IMR-90 (cell line): ENCODE measurements around the gene PRSS50. TPM values are rescaled to one million over a fixed set of nuclear protein-coding genes. Genes with fewer than 3 reads are reported as not detected.

Experiments
- ATAC-seq: fragments of 200-7000 bp; cut with Tn5 transposase; 2 replicates; pipeline ENCODE4 v1.9.1; 2020; ENCODE audit warnings: low read depth, mild to moderate bottlenecking, moderate library complexity
- BruUV-seq: library from RNA; stranded (reverse); fragments of 400-500 nt; replicated peaks from 2 replicates; lab custom pipeline; 2021; lab: Mats Ljungman, UMichigan
- CTCF ChIA-PET: fragments of 300-600 bp; formaldehyde crosslinking; extraction: SDS; loops from one replicate; lab custom pipeline; 2021; ENCODE audit warnings: antibody characterized with exemption; lab: Yijun Ruan, JAX
- POLR2A ChIA-PET: fragments of 300-600 bp; sonication (Branson Sonifier 250); formaldehyde crosslinking; loops from one replicate; lab custom pipeline; 2022; ENCODE audit warnings: antibody characterized with exemption; ENCODE audit not compliant: unreplicated experiment; lab: Charles Lee
- DNase-seq: peaks from one replicate; pipeline ENCODE4 v3.0.0; 2013
- H2AFZ ChIP-seq: replicated peaks from 2 replicates; pipeline ENCODE3; 2013; ENCODE audit warnings: low read length, mild to moderate bottlenecking; ENCODE audit not compliant: poor library complexity
- H2AK5ac ChIP-seq: 2 replicates; pipeline ENCODE4 v1.6.1; 2013; ENCODE audit warnings: low read depth, low read length, inconsistent platforms
- H2AK9ac ChIP-seq: replicated peaks from 2 replicates; pipeline ENCODE3; 2013; ENCODE audit warnings: mild to moderate bottlenecking, low read depth, low read length, moderate library complexity; ENCODE audit not compliant: poor library complexity
- H2BK120ac ChIP-seq: 2 replicates; pipeline ENCODE4 v1.6.1; 2013; ENCODE audit warnings: low read depth, low read length, inconsistent platforms
- H2BK15ac ChIP-seq: 3 replicates; pipeline ENCODE4 v1.6.1; 2013; ENCODE audit warnings: low read depth, low read length, inconsistent platforms
- H2BK20ac ChIP-seq: 2 replicates; pipeline ENCODE4 v1.6.1; 2013; ENCODE audit warnings: low read depth, mild to moderate bottlenecking, inconsistent platforms, low read length, moderate library complexity
- H2BK5ac ChIP-seq: 2 replicates; pipeline ENCODE4 v1.6.1; 2013; ENCODE audit warnings: mild to moderate bottlenecking, low read depth, low read length, inconsistent platforms; ENCODE audit not compliant: poor library complexity, severe bottlenecking
- H3K14ac ChIP-seq: replicated peaks from 2 replicates; pipeline ENCODE4 v1.6.1; 2013; ENCODE audit warnings: low read depth, low read length, inconsistent platforms
- H3K18ac ChIP-seq: 2 replicates; pipeline ENCODE4 v1.6.1; 2013; ENCODE audit warnings: low read depth, low read length, control low read depth
- H3K23ac ChIP-seq: 2 replicates; pipeline ENCODE4 v1.6.1; 2013; ENCODE audit warnings: low read depth, low read length, inconsistent platforms
- H3K27ac ChIP-seq: 2 replicates; pipeline ENCODE4 v1.5.1; 2013; ENCODE audit warnings: mild to moderate bottlenecking, control low read depth, low read length; ENCODE audit not compliant: insufficient read depth
- H3K27me3 ChIP-seq: 2 replicates; pipeline ENCODE4 v1.6.1; 2013; ENCODE audit warnings: low read length; ENCODE audit not compliant: control insufficient read depth, insufficient read depth
- H3K36me3 ChIP-seq: 2 replicates; pipeline ENCODE4 v1.6.1; 2013; ENCODE audit warnings: low read length, mixed read lengths; ENCODE audit not compliant: control insufficient read depth, insufficient read depth
- H3K4ac ChIP-seq: 2 replicates; pipeline ENCODE4 v1.6.1; 2013; ENCODE audit warnings: low read depth, low read length, inconsistent platforms
- H3K4me1 ChIP-seq: 2 replicates; pipeline ENCODE4 v1.6.1; 2013; ENCODE audit warnings: low read length, mixed read lengths; ENCODE audit not compliant: control insufficient read depth, insufficient read depth
- H3K4me2 ChIP-seq: 2 replicates; pipeline ENCODE4 v1.6.1; 2013; ENCODE audit warnings: low read depth, mild to moderate bottlenecking, control low read depth, low read length, moderate library complexity
- H3K4me3 ChIP-seq: 2 replicates; pipeline ENCODE4 v1.5.1; 2013; ENCODE audit warnings: low read depth, mild to moderate bottlenecking, control low read depth, low read length, moderate library complexity; ENCODE audit not compliant: insufficient read depth
- H3K56ac ChIP-seq: 2 replicates; pipeline ENCODE4 v1.6.1; 2013; ENCODE audit warnings: low read length, inconsistent platforms; ENCODE audit not compliant: insufficient read depth; ENCODE audit errors: extremely low read depth
- H3K79me1 ChIP-seq, 2 experiments: 2 replicates each; pipeline ENCODE4 v1.6.1; 2013; ENCODE audit warnings: low read length in 2 of 2, inconsistent platforms in 1 of 2, low read depth in 1 of 2
- H3K9ac ChIP-seq: 2 replicates; pipeline ENCODE4 v1.6.1; 2013; ENCODE audit warnings: low read depth, low read length, control low read depth
- H3K9me1 ChIP-seq: 2 replicates; pipeline ENCODE4 v1.6.1; 2013; ENCODE audit warnings: low read length, inconsistent platforms; ENCODE audit not compliant: insufficient read depth
- H3K9me3 ChIP-seq: 2 replicates; pipeline ENCODE4 v1.6.1; 2013; ENCODE audit warnings: low read length; ENCODE audit not compliant: control insufficient read depth, insufficient read depth
- H4K20me1 ChIP-seq: 2 replicates; pipeline ENCODE4 v1.6.1; 2013; ENCODE audit warnings: low read length, inconsistent platforms; ENCODE audit not compliant: insufficient read depth
- H4K5ac ChIP-seq: 2 replicates; pipeline ENCODE4 v1.6.1; 2013; ENCODE audit warnings: mild to moderate bottlenecking, low read depth, low read length, control low read depth
- H4K8ac ChIP-seq, 2 experiments: 2 replicates each; pipeline ENCODE4 v1.6.1; 2013; ENCODE audit warnings: low read depth in 2 of 2, low read length in 2 of 2, control low read depth in 1 of 2, inconsistent platforms in 1 of 2
- H4K91ac ChIP-seq: 2 replicates; pipeline ENCODE4 v1.6.1; 2013; ENCODE audit warnings: low read depth, low read length, inconsistent platforms; ENCODE audit not compliant: insufficient read depth
- CEBPB ChIP-seq: IDR thresholded peaks from 2 replicates; pipeline ENCODE4 v1.6.1; 2012; ENCODE audit warnings: low read depth, low read length, improper control_type of control experiment
- FOS ChIP-seq: fragments of 150-350 bp; IDR thresholded peaks from 2 replicates; pipeline ENCODE4 v1.6.1; 2016; ENCODE audit warnings: low read depth, low read length
- POLR2A ChIP-seq: IDR thresholded peaks from 2 replicates; pipeline ENCODE4 v1.6.1; 2012; ENCODE audit warnings: mild to moderate bottlenecking, low read depth, low read length
- RAD21 ChIP-seq: IDR thresholded peaks from 2 replicates; pipeline ENCODE4 v1.6.1; 2012; ENCODE audit warnings: low read length, improper control_type of control experiment
- RCOR1 ChIP-seq: IDR thresholded peaks from 2 replicates; pipeline ENCODE4 v1.6.1; 2012; ENCODE audit warnings: mild to moderate bottlenecking, low read length, improper control_type of control experiment; ENCODE audit not compliant: insufficient replicate concordance
- SMC3 ChIP-seq: fragments of 150-350 bp; IDR thresholded peaks from 2 replicates; pipeline ENCODE4 v1.6.1; 2016; ENCODE audit warnings: low read depth, mild to moderate bottlenecking, antibody characterized with exemption, low read length, moderate library complexity
- WGBS, 2 experiments: methylation state at CpG; one replicate each; pipeline versions ENCODE4 v1.1.5 to v1.1.7; 2013; ENCODE audit warnings: missing lambda C conversion rate in 2 of 2; ENCODE audit not compliant: insufficient read length in 1 of 2; ENCODE audit errors: extremely low coverage in 2 of 2; 5-methylcytosine and 5-hydroxymethylcytosine counted together
- dilution Hi-C: fragments of 300-500 bp; cut with HindIII; formaldehyde crosslinking; loops from one replicate; pipeline ENCODE4 v1.14.3; 2018; ENCODE audit warnings: low sequenced_read_pairs; ENCODE audit not compliant: unreplicated experiment
- in situ Hi-C: fragments of 300-500 bp; cut with MboI; formaldehyde crosslinking; loops from 3 replicates; pipeline ENCODE4 v1.14.3; 2019; ENCODE audit warnings: low sequenced_read_pairs, inconsistent platforms, mixed read lengths
- intact Hi-C: fragments of 100-400 bp; cut with micrococcal nuclease; formaldehyde crosslinking; loops from 2 replicates; pipeline ENCODE4 v1.10.0; 2022
- polyA plus RNA-seq, 3 experiments: library from polyadenylated mRNA; depleted of rRNA; stranded (reverse); fragments of >200 nt; gene quantifications; 2 replicates each; pipeline ENCODE4 v1.2.3, GENCODE V29; 2012; ENCODE audit warnings: low replicate concordance in 1 of 3
- total RNA-seq: library from RNA; depleted of rRNA; stranded (reverse); fragments of >200 nt; gene quantifications from 2 replicates; pipeline ENCODE4 v1.2.3, GENCODE V29; 2012
- TF ChIP-seq, protein P1 (sequence below): conservative IDR thresholded peaks from 2 replicates; pipeline ENCODE4 v1.5.1; 2012; ENCODE audit warnings: mild to moderate bottlenecking, low read depth, low read length, improper control_type of control experiment

PRSS50 gene
- total and polyA plus RNA-seq, 2 of the 4 experiments (the other 2 are of a cell fraction), result not detected

- peak overlapping the region; percentile 73; the same call in 1 of the 2 replicates for H2AK5ac ChIP-seq
- H2AK9ac ChIP-seq, result peak overlapping the region; percentile 91
- no peak overlapping the region for H3K4me3 ChIP-seq
- H2AFZ ChIP-seq, result peak overlapping the region; percentile 80
- peak; percentile 59 for DNase-seq
- H3K14ac ChIP-seq, result no peak overlapping the region
- ATAC-seq, result peak; percentile 91
- no peak overlapping the region for H3K4me2 ChIP-seq
- no peak overlapping the region for H3K56ac ChIP-seq
- no peak overlapping the region for H4K5ac ChIP-seq
- no peak overlapping the region for H3K9ac ChIP-seq
- POLR2A ChIA-PET, result no interaction called here
- in situ Hi-C loops, result loop anchor here (25.0 kb wide), 1 partner anchor 657 kb away; no protein-coding TSS in a partner anchor
- no peak overlapping the region for H2BK120ac ChIP-seq
- no peak overlapping the region for H2BK15ac ChIP-seq
- WGBS, 2 experiments, result 0% methylated on average over 2 of the region's 4 CpGs; no CpG with 5 or more reads in 1 of the 2 experiments
- no TSS peak for BruUV-seq
- no peaks in the 10 kb centered on the region for H3K79me1 ChIP-seq
- TF ChIP-seq RCOR1, result no peak
- no peak for TF ChIP-seq FOS
- TF ChIP-seq POLR2A, result 0 out of 2 replicates have a peak, but pooled peaks have one; percentile 32
- TF ChIP-seq CEBPB, result no peak
- TF ChIP-seq, protein P1, sequence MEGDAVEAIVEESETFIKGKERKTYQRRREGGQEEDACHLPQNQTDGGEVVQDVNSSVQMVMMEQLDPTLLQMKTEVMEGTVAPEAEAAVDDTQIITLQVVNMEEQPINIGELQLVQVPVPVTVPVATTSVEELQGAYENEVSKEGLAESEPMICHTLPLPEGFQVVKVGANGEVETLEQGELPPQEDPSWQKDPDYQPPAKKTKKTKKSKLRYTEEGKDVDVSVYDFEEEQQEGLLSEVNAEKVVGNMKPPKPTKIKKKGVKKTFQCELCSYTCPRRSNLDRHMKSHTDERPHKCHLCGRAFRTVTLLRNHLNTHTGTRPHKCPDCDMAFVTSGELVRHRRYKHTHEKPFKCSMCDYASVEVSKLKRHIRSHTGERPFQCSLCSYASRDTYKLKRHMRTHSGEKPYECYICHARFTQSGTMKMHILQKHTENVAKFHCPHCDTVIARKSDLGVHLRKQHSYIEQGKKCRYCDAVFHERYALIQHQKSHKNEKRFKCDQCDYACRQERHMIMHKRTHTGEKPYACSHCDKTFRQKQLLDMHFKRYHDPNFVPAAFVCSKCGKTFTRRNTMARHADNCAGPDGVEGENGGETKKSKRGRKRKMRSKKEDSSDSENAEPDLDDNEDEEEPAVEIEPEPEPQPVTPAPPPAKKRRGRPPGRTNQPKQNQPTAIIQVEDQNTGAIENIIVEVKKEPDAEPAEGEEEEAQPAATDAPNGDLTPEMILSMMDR, result peak; percentile 93
- peak; percentile 84 for TF ChIP-seq SMC3
- peak; percentile 94 for TF ChIP-seq RAD21
- CTCF ChIA-PET, result no interaction called here
- H3K23ac ChIP-seq, result no peak overlapping the region
- no peak overlapping the region for H2BK5ac ChIP-seq
- intact Hi-C loops, result loop anchor here (1.0 to 2.0 kb wide), 5 partner anchors 190 to 666 kb away; no protein-coding TSS in a partner anchor
- dilution Hi-C loops, result no loop called here
- H3K4ac ChIP-seq, result no peak overlapping the region
- no peak overlapping the region for H3K27ac ChIP-seq
- peaks cover 3% of the 10 kb centered on the region; the same call in 1 of the 2 replicates for H4K20me1 ChIP-seq
- H3K9me3 ChIP-seq, result no peaks in the 10 kb centered on the region
- no peak overlapping the region for H2BK20ac ChIP-seq
- H4K8ac ChIP-seq, result no peak overlapping the region
- peaks cover 31% of the 10 kb centered on the region for H3K27me3 ChIP-seq
- H3K9me1 ChIP-seq, result no peaks in the 10 kb centered on the region; the same call in 1 of the 2 replicates
- no peak overlapping the region for H4K91ac ChIP-seq
- peaks cover 9% of the 10 kb centered on the region; the same call in 1 of the 2 replicates for H3K4me1 ChIP-seq
- H3K18ac ChIP-seq, result no peak overlapping the region
- H3K36me3 ChIP-seq, result no peaks in the 10 kb centered on the region
Measured at GRCh38 chr3:46705022-46705530, 12.6 kb downstream of the PRSS50 start.
